ENCODE data around the gene MT1G. TPM values are rescaled to one million over a fixed set of nuclear protein-coding genes. Genes with fewer than 3 reads are reported as not detected.

The MT1G gene
- total and polyA plus RNA-seq, 7 donors, result 2.0 to 2,487 (median 12.9) TPM

DNA sequence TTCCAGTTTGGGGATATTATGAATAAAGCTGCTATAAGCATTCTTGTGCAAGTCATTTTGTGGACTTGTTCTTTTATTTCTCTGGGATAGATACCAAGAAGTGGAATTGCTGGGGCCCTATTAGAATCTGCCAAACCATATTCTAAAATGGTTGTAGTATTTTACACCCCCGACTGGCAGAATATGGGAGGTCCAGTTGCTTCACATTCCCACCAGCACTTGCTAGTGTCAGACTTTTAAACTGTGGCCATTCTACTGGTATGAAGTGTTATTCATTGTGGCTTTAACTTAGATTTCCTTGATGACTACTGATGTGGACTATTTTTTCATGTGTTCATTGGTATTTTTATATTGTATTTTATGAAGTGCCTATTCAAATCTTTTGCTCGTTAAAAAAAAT is 44.0 kb upstream of the MT1G start:
- TF ChIP-seq EP300 (IDR thresholded peaks at IDR 0.05) (no peak), POLR2A (IDR thresholded peaks at IDR 0.05) (no peak), POLR2AphosphoS5 (IDR thresholded peaks at IDR 0.05) (no peak)
- TF ChIP-seq, protein P1, sequence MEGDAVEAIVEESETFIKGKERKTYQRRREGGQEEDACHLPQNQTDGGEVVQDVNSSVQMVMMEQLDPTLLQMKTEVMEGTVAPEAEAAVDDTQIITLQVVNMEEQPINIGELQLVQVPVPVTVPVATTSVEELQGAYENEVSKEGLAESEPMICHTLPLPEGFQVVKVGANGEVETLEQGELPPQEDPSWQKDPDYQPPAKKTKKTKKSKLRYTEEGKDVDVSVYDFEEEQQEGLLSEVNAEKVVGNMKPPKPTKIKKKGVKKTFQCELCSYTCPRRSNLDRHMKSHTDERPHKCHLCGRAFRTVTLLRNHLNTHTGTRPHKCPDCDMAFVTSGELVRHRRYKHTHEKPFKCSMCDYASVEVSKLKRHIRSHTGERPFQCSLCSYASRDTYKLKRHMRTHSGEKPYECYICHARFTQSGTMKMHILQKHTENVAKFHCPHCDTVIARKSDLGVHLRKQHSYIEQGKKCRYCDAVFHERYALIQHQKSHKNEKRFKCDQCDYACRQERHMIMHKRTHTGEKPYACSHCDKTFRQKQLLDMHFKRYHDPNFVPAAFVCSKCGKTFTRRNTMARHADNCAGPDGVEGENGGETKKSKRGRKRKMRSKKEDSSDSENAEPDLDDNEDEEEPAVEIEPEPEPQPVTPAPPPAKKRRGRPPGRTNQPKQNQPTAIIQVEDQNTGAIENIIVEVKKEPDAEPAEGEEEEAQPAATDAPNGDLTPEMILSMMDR (IDR thresholded peaks at IDR 0.05), result no peak
- no peak for DNase-seq
- Histone ChIP-seq H3K4me3 (no peak overlapping the region), H3K9me3 (no peaks in the 10 kb centered on the region), H3K27ac (no peak overlapping the region), H3K4me1 (no peaks in the 10 kb centered on the region), H3K36me3 (no peaks in the 10 kb centered on the region), H3K27me3 (no peaks in the 10 kb centered on the region)
- intact Hi-C loops (cut with DNase I), result no loop called here
- 88 to 90% methylated on average over 2 of the region's 2 CpGs for WGBS, 2 donors

DNA sequence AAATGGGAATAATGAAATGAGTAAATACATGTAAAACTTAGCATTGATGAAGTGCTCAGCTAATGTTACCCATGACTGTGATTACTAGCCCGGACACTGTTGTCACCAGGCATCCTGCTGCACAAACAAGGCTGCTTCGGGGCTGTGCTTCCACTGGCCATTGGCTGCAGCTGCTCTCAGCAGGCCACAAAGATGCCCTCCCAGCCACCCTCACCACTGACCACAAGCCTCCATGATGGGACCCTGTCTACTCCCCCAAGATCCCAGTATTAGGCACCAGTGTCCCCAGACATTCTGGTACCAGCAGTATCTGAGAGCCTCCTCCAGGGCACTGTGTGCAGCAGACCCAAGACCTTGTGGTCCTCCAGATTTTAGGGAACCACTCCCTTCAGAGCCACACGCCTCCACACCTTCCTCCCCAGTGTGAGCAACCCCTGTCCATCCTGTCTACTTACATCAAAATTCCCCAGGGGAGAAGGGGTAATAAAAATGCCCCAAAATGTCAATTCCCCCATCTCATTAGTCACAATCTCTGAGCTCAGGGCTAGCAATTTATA is 42.4 kb upstream of the MT1G start:
- no peak for TF ChIP-seq POLR2A (IDR thresholded peaks at IDR 0.05)
- TF ChIP-seq POLR2AphosphoS5 (IDR thresholded peaks at IDR 0.05), result no peak
- no peak for TF ChIP-seq EP300 (IDR thresholded peaks at IDR 0.05)
- TF ChIP-seq, protein P1 (IDR thresholded peaks at IDR 0.05), result no peak
- 66 to 84% methylated on average over 3 of the region's 3 CpGs for WGBS, 2 donors
- no peaks in the 10 kb centered on the region for H3K27me3 ChIP-seq

DNA sequence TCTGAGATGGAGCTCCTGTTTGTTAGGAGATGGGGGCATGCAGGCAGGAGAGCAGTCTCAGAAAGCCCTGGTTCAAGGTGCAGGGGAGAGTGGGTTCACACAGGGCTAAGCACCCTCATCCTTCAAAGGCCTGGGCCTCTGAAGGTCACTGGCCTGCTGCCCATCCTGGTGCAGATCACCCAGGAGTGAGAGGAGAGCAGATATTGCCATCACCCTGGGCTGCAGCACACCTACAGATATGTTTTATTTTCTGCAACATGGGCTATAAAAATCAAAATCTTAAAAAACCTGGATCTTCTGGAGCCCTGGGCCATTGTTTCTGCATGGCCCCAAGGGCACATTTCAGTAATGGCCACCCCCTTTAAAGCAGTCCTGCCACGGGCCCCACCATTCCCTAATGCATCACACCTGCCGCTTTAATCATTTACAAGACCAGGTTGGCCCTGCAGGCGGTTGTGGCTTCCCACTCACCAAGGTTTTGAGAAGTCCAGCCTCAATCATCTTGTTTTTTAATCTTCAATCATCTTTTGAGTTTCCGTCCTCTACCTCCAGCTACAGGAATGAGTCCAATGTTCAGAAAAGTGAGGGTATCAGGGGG is 41.7 kb upstream of the MT1G start:
- 71% methylated on average over 4 of the region's 4 CpGs for WGBS, 2 donors
- intact Hi-C loops (cut with DNase I), result no loop called here
- Histone ChIP-seq H3K36me3 (no peaks in the 10 kb centered on the region), H3K4me1 (no peaks in the 10 kb centered on the region), H3K4me3 (no peak overlapping the region), H3K27ac (no peak overlapping the region), H3K9me3 (no peaks in the 10 kb centered on the region), H3K27me3 (no peaks in the 10 kb centered on the region)
- DNase-seq, result no peak
- TF ChIP-seq POLR2AphosphoS5 (IDR thresholded peaks at IDR 0.05) (no peak), EP300 (IDR thresholded peaks at IDR 0.05) (no peak)

More for the DNA sequence above, 42.4 kb upstream of the MT1G start:
- H3K27ac ChIP-seq, result no peak overlapping the region
- intact Hi-C loops (cut with DNase I), result no loop called here
- no peaks in the 10 kb centered on the region for H3K36me3 ChIP-seq
- no peaks in the 10 kb centered on the region for H3K4me1 ChIP-seq
- H3K9me3 ChIP-seq, result no peaks in the 10 kb centered on the region
- no peak overlapping the region for H3K4me3 ChIP-seq
- no peak for DNase-seq

DNA sequence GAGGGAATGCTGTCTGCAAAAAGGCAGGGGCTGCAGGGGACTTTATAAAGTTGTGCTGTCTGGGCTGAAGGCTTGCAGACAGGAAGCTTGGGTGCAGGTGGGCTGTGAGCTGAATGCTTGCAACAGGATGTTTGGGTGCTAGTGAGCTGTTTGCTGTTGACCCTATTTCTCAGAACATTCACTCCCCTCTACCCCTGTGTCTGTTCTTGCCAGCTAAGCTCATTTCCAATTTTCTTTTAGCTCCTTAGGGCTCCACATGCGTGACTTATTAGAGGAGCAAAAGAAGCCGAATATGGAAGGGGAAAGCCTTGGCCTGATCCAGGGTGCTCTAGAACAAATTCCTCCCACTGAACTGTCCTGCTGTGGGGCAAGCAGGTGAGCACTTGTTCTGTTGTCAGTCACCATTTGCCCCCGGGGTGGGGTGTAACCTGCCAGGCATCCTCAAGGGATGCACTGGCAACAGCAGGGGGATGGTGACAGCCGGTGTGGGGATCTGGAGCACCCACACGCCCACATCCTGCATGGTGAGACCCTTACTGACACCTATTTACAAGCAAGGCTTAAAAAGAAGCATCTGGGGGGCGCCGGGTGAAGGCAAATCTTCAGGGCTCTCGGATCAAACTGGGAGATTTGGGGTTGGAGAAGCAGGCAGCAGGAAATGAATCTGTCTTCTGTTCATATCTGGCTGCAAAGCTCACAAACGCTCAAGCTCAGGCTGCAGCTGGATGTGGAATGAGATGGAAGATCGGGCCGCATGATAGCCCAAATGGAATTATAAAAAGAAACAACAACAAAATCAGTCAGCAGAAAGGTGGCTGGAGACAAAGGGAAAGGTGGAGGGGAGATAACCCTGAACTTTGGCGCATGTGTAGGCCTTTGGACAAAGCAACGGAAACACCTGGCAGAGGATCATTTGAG is 40.9 kb upstream of the MT1G start:
- TF ChIP-seq POLR2AphosphoS5 (IDR thresholded peaks at IDR 0.05) (no peak), EP300 (IDR thresholded peaks at IDR 0.05) (no peak), POLR2A (IDR thresholded peaks at IDR 0.05) (no peak)
- TF ChIP-seq, protein P1 (IDR thresholded peaks at IDR 0.05), result no peak
- Histone ChIP-seq H3K4me1 (no peaks in the 10 kb centered on the region), H3K27ac (no peak overlapping the region), H3K36me3 (no peaks in the 10 kb centered on the region), H3K27me3 (no peaks in the 10 kb centered on the region), H3K9me3 (no peaks in the 10 kb centered on the region), H3K4me3 (no peak overlapping the region)
- no peak for DNase-seq
- 67 to 83% methylated on average over 13 of the region's 13 CpGs for WGBS, 2 donors
- intact Hi-C loops (cut with DNase I), result no loop called here

DNA sequence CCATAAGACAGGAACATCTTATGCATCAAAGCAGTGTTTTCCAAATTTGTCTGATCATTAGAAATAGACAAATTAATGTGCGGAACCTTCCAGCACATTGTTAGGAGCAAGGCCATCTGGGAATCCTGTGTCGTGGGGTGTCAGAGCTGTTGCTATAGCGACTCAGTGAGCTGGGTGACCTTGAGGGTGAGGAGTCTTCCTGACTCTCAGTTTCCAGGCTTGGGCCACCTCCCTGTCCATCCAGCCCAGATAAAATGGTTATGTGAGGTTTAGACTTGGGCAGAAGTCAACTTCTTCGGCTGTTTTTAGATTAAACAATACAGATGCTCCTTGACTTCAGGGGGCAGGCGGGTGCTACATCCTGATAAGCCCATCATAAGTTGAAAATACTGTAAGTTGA is 35.0 kb upstream of the MT1G start:
- Histone ChIP-seq H3K4me1 (peaks cover 0 to 3% (median 0%) of the 10 kb centered on the region in 4 donors), H3K27ac (no peak overlapping the region), H3K4me3 (no peak overlapping the region), H3K36me3 (no peaks in the 10 kb centered on the region), H3K9me3 (peaks cover 0 to under 1% (median 0%) of the 10 kb centered on the region in 4 donors), H3K27me3 (no peaks in the 10 kb centered on the region)
- TF ChIP-seq EP300 (IDR thresholded peaks at IDR 0.05), result no peak
- TF ChIP-seq POLR2AphosphoS5 (IDR thresholded peaks at IDR 0.05), result no peak
- TF ChIP-seq POLR2A (IDR thresholded peaks at IDR 0.05), result no peak
- TF ChIP-seq, protein P1 (IDR thresholded peaks at IDR 0.05), result no peak
- 89 to 90% methylated on average over 5 of the region's 5 CpGs for WGBS, 2 donors
- DNase-seq, result no peak
- intact Hi-C loops (cut with DNase I), result loop anchor here (1.0 to 5.0 kb wide), 4 partner anchors 29 to 190 kb away; no protein-coding TSS in a partner anchor
